GM12873 (cell line): ENCODE data around the gene EPHA7.

Source experiments
- TF ChIP-seq, protein P1 (sequence below): IDR thresholded peaks from 2 replicates; pipeline ENCODE4 v1.5.1; 2012; ENCODE audit warnings: low read depth, mild to moderate bottlenecking, moderate library complexity, low read length, control low read depth; ENCODE audit not compliant: insufficient read depth; ENCODE audit errors: missing control alignments

EPHA7 gene

GRCh38 chr6:93327857-93328256, 91.5 kb downstream of the EPHA7 start:
- TF ChIP-seq, protein P1, sequence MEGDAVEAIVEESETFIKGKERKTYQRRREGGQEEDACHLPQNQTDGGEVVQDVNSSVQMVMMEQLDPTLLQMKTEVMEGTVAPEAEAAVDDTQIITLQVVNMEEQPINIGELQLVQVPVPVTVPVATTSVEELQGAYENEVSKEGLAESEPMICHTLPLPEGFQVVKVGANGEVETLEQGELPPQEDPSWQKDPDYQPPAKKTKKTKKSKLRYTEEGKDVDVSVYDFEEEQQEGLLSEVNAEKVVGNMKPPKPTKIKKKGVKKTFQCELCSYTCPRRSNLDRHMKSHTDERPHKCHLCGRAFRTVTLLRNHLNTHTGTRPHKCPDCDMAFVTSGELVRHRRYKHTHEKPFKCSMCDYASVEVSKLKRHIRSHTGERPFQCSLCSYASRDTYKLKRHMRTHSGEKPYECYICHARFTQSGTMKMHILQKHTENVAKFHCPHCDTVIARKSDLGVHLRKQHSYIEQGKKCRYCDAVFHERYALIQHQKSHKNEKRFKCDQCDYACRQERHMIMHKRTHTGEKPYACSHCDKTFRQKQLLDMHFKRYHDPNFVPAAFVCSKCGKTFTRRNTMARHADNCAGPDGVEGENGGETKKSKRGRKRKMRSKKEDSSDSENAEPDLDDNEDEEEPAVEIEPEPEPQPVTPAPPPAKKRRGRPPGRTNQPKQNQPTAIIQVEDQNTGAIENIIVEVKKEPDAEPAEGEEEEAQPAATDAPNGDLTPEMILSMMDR, result no peak

- TF ChIP-seq, protein P1, result no peak
Measured at GRCh38 chr6:93325761-93326160, 93.6 kb downstream of the EPHA7 start.

- TF ChIP-seq, protein P1, result no peak
Measured at GRCh38 chr6:93323630-93324029, 95.7 kb downstream of the EPHA7 start.

- TF ChIP-seq, protein P1, result no peak
Measured at GRCh38 chr6:93322651-93323050, 96.7 kb downstream of the EPHA7 start.

- TF ChIP-seq, protein P1, result no peak
Measured at GRCh38 chr6:93319304-93319703, 100.1 kb downstream of the EPHA7 start.

DNA sequence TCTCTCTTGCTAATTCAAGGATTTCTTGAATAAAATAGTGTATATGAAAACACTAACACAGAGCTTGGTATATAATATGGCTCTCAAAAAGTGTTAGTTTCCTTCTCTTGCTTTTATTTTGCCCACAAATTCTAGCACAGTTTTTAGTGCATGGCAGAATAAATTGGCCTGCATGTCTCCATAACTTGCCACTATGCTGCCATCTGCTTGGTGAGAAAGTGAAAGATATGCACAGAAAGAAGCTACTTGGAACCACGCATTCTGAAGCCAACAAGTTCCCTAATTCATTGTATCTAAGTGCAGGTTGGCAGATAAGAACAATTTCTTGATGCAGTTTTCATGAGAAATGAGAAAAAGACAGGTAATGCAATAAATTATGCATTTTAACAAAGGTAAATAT, 101.2 kb downstream of the EPHA7 start:
- TF ChIP-seq, protein P1, result no peak

- TF ChIP-seq, protein P1, result no peak
Measured at GRCh38 chr6:93317592-93317991, 101.8 kb downstream of the EPHA7 start.
